Activated CD8-positive, alpha-beta T cell treated with anti-CD3 and anti-CD28 coated beads, Interleukin-2, amount 10 ng/mL, durations not matched to agents 7 days and 5 days (primary cell): ENCODE data around the gene DACT2. TPM values are rescaled to one million over a fixed set of nuclear protein-coding genes. Genes with fewer than 3 reads are reported as not detected.

Source experiments
- ATAC-seq: fragments of 150-1000 bp; cut with Tn5 transposase; one replicate; pipeline ENCODE4 v1.10.0; 2021; ENCODE audit warnings: moderate library complexity
- CTCF ChIA-PET: fragments of 350-600 bp; sonication (Branson Sonifier 250); formaldehyde crosslinking; loops from one replicate; lab custom pipeline; 2021; ENCODE audit warnings: antibody characterized with exemption; lab: Charles Lee
- POLR2A ChIA-PET: fragments of 350-600 bp; sonication (Branson Sonifier 250); formaldehyde crosslinking; loops from one replicate; lab custom pipeline; 2021; ENCODE audit warnings: antibody characterized with exemption; lab: Charles Lee
- DNase-seq: peaks from one replicate; pipeline ENCODE4 v3.0.0-alpha.2; 2020
- H3K27ac Mint-ChIP-seq: one replicate; pipeline ENCODE4 v1.8.0; 2021; ENCODE audit warnings: mild to moderate bottlenecking, mixed read lengths
- H3K27me3 Mint-ChIP-seq: one replicate; pipeline ENCODE4 v1.8.0; 2021; ENCODE audit warnings: low read depth, mixed read lengths
- H3K36me3 Mint-ChIP-seq: one replicate; pipeline ENCODE4 v1.8.0; 2021; ENCODE audit warnings: low read depth, mixed read lengths
- H3K4me1 Mint-ChIP-seq: one replicate; pipeline ENCODE4 v1.8.0; 2021; ENCODE audit warnings: low read depth, mixed read lengths
- H3K4me3 Mint-ChIP-seq: one replicate; pipeline ENCODE4 v1.8.0; 2021; ENCODE audit warnings: mild to moderate bottlenecking, mixed read lengths
- H3K9me3 Mint-ChIP-seq: one replicate; pipeline ENCODE4 v1.8.0; 2022; ENCODE audit warnings: mixed read lengths; ENCODE audit not compliant: insufficient read depth
- total RNA-seq, 2 experiments: library from RNA; stranded (reverse); gene quantifications; one replicate each; pipeline ENCODE4 v1.2.3, GENCODE V29; 2021

Gene DACT2
- total RNA-seq, 2 experiments from 2014 or later, result not detected

GRCh38 chr6:168260420-168260987 is 59.1 kb downstream of the DACT2 start:
- no peak for ATAC-seq
- Mint-ChIP-seq H3K9me3 (no peaks in the 10 kb centered on the region), H3K27ac (no peak overlapping the region), H3K36me3 (no peaks in the 10 kb centered on the region), H3K4me1 (no peaks in the 10 kb centered on the region), H3K27me3 (no peaks in the 10 kb centered on the region), H3K4me3 (no peak overlapping the region)
- DNase-seq, result no peak
- ChIA-PET CTCF (no interaction called here), POLR2A (no interaction called here)

DNA sequence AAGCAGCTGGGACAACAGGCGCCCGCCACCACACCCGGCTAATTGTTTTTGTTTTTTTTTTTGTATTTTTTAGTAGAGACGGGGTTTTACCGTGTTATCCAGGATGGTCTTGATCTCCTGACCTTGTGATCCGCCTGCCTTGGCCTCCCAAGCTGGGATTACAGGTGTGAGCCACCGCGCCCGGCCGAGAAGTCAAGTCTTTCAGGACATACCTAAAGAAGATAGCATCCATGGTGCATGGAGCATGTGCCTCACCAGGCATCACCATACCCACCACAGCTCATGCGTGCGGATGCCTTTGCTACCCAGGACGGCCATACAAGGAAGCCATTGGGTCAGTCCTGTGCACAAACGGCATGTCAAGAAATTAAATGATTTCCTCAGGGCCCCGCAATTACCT is 60.8 kb downstream of the DACT2 start:
- ATAC-seq, result no peak
- Mint-ChIP-seq H3K4me1 (no peaks in the 10 kb centered on the region), H3K9me3 (no peaks in the 10 kb centered on the region), H3K36me3 (no peaks in the 10 kb centered on the region), H3K4me3 (no peak overlapping the region), H3K27me3 (no peaks in the 10 kb centered on the region), H3K27ac (no peak overlapping the region)
- ChIA-PET POLR2A (no interaction called here), CTCF (no interaction called here)
- no peak for DNase-seq

DNA sequence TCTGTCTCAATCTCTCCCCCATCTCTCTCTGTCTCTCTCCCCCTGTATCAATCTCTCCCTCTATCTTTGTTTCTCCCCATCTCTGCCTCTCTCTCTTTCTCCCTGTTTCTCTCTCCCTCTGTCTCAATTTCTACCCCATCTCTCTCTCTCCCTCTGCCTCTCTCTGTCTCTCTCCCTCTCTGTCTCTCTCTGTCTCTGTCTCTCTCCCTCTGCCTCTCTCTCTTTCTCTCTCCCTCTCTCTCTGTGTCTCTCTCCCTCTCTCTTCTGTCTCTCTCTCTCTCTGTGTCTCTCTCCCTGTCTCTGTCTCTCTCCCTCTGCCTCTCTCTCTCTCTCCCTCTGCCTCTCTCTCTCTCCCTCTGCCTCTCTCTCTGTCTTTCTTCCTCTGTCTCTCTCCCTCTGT is 62.6 kb downstream of the DACT2 start:
- Mint-ChIP-seq H3K9me3 (no peaks in the 10 kb centered on the region), H3K4me3 (no peak overlapping the region), H3K36me3 (no peaks in the 10 kb centered on the region), H3K4me1 (no peaks in the 10 kb centered on the region), H3K27ac (no peak overlapping the region), H3K27me3 (no peaks in the 10 kb centered on the region)
- ATAC-seq, result no peak
- CTCF ChIA-PET, result no interaction called here
- DNase-seq, result no peak
- POLR2A ChIA-PET, result no interaction called here

Other genes with a start within 250 kb of the DACT2 start
- gene FRMD1, start 240.6 kb downstream of the DACT2 start, total RNA-seq, result not detected
- gene SMOC2, start 121.4 kb upstream of the DACT2 start, total RNA-seq, result not detected